Measurements from ENCODE around the gene ZFP36. TPM values are rescaled to one million over a fixed set of nuclear protein-coding genes. Genes with fewer than 3 reads are reported as not detected.
"Not testable (repeated sequence)": the region's sequence is repeated elsewhere in the genome, so short reads cannot be mapped to it uniquely, and the experiment has no call there.

ZFP36 gene
- total RNA-seq, 4 donors from 2014 or later = 426 to 850 (median 540) TPM

DNA sequence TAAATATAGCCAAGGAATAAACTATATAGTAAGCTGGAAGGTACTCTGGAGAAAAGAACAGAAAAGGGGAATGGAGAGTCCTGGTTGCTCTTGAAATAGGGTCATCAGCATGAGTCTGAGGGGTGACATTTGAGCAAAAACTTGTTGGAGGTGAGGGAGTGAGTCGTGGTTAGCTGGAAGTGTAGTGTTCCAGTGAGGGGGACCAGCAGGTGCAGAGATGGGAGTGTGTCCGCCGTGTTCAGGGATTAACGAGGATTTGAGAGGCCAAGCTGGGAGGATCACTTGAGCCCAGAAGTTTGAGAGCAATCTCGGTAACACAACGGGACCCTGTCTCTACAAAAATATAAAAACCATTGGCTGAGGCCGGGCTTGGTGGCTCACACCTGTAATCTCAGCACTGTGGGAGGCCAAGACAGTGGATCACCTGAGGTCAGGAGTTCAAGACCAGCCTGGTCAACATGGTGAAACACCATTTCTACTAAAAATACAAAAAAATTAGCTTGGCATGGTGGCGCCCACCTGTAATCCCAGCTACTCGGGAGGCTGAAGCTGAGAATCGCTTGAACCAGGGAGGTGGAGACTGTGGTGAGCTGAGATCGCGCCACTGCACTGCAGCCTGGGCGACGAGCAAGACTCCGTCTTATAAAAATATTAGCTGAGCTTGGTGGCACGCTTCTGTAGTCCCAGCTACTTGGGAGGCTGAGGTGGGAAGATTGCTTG is 39.9 kb downstream of the ZFP36 start:
- TF ChIP-seq, protein P1, sequence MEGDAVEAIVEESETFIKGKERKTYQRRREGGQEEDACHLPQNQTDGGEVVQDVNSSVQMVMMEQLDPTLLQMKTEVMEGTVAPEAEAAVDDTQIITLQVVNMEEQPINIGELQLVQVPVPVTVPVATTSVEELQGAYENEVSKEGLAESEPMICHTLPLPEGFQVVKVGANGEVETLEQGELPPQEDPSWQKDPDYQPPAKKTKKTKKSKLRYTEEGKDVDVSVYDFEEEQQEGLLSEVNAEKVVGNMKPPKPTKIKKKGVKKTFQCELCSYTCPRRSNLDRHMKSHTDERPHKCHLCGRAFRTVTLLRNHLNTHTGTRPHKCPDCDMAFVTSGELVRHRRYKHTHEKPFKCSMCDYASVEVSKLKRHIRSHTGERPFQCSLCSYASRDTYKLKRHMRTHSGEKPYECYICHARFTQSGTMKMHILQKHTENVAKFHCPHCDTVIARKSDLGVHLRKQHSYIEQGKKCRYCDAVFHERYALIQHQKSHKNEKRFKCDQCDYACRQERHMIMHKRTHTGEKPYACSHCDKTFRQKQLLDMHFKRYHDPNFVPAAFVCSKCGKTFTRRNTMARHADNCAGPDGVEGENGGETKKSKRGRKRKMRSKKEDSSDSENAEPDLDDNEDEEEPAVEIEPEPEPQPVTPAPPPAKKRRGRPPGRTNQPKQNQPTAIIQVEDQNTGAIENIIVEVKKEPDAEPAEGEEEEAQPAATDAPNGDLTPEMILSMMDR (IDR thresholded peaks at IDR 0.05) = no peak
- TF ChIP-seq EP300 (IDR thresholded peaks at IDR 0.05) (no peak), POLR2AphosphoS5 (IDR thresholded peaks at IDR 0.05) (no peak), POLR2A (IDR thresholded peaks at IDR 0.05) (no peak)
- no peak for DNase-seq (ENCODE audit: low spot score in 2 of 2)
- H3K4me1 ChIP-seq = peaks cover 42% of the 10 kb centered on the region
- 86% methylated on average over 16 of the region's 16 CpGs for WGBS
- peak overlapping the region; percentile 86 for H3K4me3 ChIP-seq
- H3K9me3 ChIP-seq = no peaks in the 10 kb centered on the region
- no peaks in the 10 kb centered on the region for H3K27me3 ChIP-seq
- H3K27ac ChIP-seq = no peak overlapping the region
- peaks cover 4% of the 10 kb centered on the region for H3K36me3 ChIP-seq

- no peak for DNase-seq (ENCODE audit: low spot score in 2 of 2)
- WGBS = 69% methylated on average over 3 of the region's 3 CpGs
- H3K27me3 ChIP-seq = no peaks in the 10 kb centered on the region
- H3K4me3 ChIP-seq = no peak overlapping the region
- peaks cover 42% of the 10 kb centered on the region for H3K4me1 ChIP-seq
- TF ChIP-seq POLR2AphosphoS5 (IDR thresholded peaks at IDR 0.05) = no peak
- no peak for TF ChIP-seq EP300 (IDR thresholded peaks at IDR 0.05)
- no peak for TF ChIP-seq POLR2A (IDR thresholded peaks at IDR 0.05)
- TF ChIP-seq, protein P1 (IDR thresholded peaks at IDR 0.05) = no peak
- peaks cover 10% of the 10 kb centered on the region for H3K36me3 ChIP-seq
- no peaks in the 10 kb centered on the region for H3K9me3 ChIP-seq
- no peak overlapping the region for H3K27ac ChIP-seq
Observed at GRCh38 chr19:39448271-39448670, 41.6 kb downstream of the ZFP36 start.

- WGBS = 67% methylated on average over 8 of the region's 8 CpGs
- H3K27ac ChIP-seq = no peak overlapping the region
- H3K27me3 ChIP-seq = no peaks in the 10 kb centered on the region
- DNase-seq (ENCODE audit: low spot score in 2 of 2) = no peak
- H3K4me3 ChIP-seq = no peak overlapping the region
- TF ChIP-seq, protein P1 (IDR thresholded peaks at IDR 0.05) = no peak
- TF ChIP-seq POLR2A (IDR thresholded peaks at IDR 0.05) = no peak
- no peak for TF ChIP-seq EP300 (IDR thresholded peaks at IDR 0.05)
- TF ChIP-seq POLR2AphosphoS5 (IDR thresholded peaks at IDR 0.05) = no peak
- H3K36me3 ChIP-seq = peaks cover 20% of the 10 kb centered on the region
- peaks cover 40% of the 10 kb centered on the region for H3K4me1 ChIP-seq
- no peaks in the 10 kb centered on the region for H3K9me3 ChIP-seq
Observed at GRCh38 chr19:39449116-39449797, 42.6 kb downstream of the ZFP36 start.

GRCh38 chr19:39451257-39451656 is 44.6 kb downstream of the ZFP36 start:
- Histone ChIP-seq H3K36me3 (peaks cover 33% of the 10 kb centered on the region), H3K4me1 (peaks cover 30% of the 10 kb centered on the region)
- not testable (repeated sequence) for H3K27ac ChIP-seq; DNase-seq (ENCODE audit: low spot score in 2 of 2); H3K4me3 ChIP-seq; H3K9me3 ChIP-seq; H3K27me3 ChIP-seq
- WGBS = 96% methylated on average over 8 of the region's 8 CpGs

Other genes starting within 250 kb of the ZFP36 start
- 100 to 1,000 TPM in 3 of 4 donors, 10 to 100 TPM in 1; 32.7 to 420 (median 277) TPM for gene NCCRP1, start 209.9 kb upstream of the ZFP36 start, total RNA-seq
- not detected for gene SYCN, start 202.6 kb upstream of the ZFP36 start, total RNA-seq
- not detected for gene IFNL3, start 161.8 kb upstream of the ZFP36 start, total RNA-seq
- gene IFNL4, start 158.0 kb upstream of the ZFP36 start, total RNA-seq = not detected
- gene IFNL2, start 138.5 kb upstream of the ZFP36 start, total RNA-seq = not detected
- gene IFNL1, start 110.4 kb upstream of the ZFP36 start, total RNA-seq = not detected
- gene LRFN1, start 86.0 kb upstream of the ZFP36 start, total RNA-seq = 1 to 10 TPM; 1.4 to 2.9 (median 2.0) TPM
- 10 to 100 TPM in 1 of 4 donors, 1 to 10 TPM in 3; 1.9 to 16.2 (median 5.8) TPM for gene GMFG, start 70.8 kb upstream of the ZFP36 start, total RNA-seq
- 100 to 1,000 TPM; 104 to 166 (median 113) TPM for gene SAMD4B, start 64.4 kb upstream of the ZFP36 start, total RNA-seq
- gene PAF1, start 15.7 kb upstream of the ZFP36 start, total RNA-seq = 10 to 100 TPM; 24.8 to 42.4 (median 35.4) TPM
- 10 to 100 TPM; 36.3 to 57.8 (median 48.0) TPM for gene MED29, start 15.5 kb upstream of the ZFP36 start, total RNA-seq
- gene PLEKHG2, start 5.8 kb downstream of the ZFP36 start, total RNA-seq = 10 to 100 TPM in 1 of 4 donors, 1 to 10 TPM in 3; 6.4 to 29.9 (median 7.7) TPM
- gene RPS16, start 29.1 kb downstream of the ZFP36 start, total RNA-seq = 1,000 to 10,000 TPM; 1,096 to 2,035 (median 1,787) TPM
- gene SUPT5H, start 38.7 kb downstream of the ZFP36 start, total RNA-seq = 100 to 1,000 TPM in 1 of 4 donors, 10 to 100 TPM in 3; 59.4 to 135 (median 75.4) TPM
- 10 to 100 TPM; 44.9 to 57.9 (median 50.6) TPM for gene TIMM50, start 74.0 kb downstream of the ZFP36 start, total RNA-seq
- not detected for gene DLL3, start 92.1 kb downstream of the ZFP36 start, total RNA-seq
- gene SELENOV, start 108.3 kb downstream of the ZFP36 start, total RNA-seq = not detected
- 1 to 10 TPM in 2 of 4 donors, under 1 TPM in 2; 0.80 to 2.4 (median 1.2) TPM for gene EID2B, start 126.0 kb downstream of the ZFP36 start, total RNA-seq
- 10 to 100 TPM in 2 of 4 donors, 1 to 10 TPM in 2; 7.5 to 14.5 (median 12.1) TPM for gene EID2, start 133.3 kb downstream of the ZFP36 start, total RNA-seq
- not detected for gene LGALS13, start 195.7 kb downstream of the ZFP36 start, total RNA-seq
- gene LGALS16, start 249.1 kb downstream of the ZFP36 start, total RNA-seq = not detected

All from suprapubic skin (tissue), 4 donors.